GM23248 (cell line): ENCODE data around the gene NOX1. TPM values are rescaled to one million over a fixed set of nuclear protein-coding genes. Genes with fewer than 3 reads are reported as not detected.
"Not testable (repeated sequence)": the region's sequence is repeated elsewhere in the genome, so short reads cannot be mapped to it uniquely, and the experiment has no call there.

Source experiments
- DNase-seq: peaks from one replicate; pipeline ENCODE4 v3.0.0-alpha.2; 2015
- H2AFZ ChIP-seq: fragments of 200-600 bp; sonication (generic); 2 replicates; pipeline ENCODE4 v1.6.1; 2016; ENCODE audit warnings: antibody characterized with exemption
- H3F3A ChIP-seq: fragments of 200-600 bp; sonication (generic); 2 replicates; pipeline ENCODE4 v1.6.1; 2016; ENCODE audit warnings: mild to moderate bottlenecking, antibody characterized with exemption, mixed run types; ENCODE audit not compliant: insufficient read depth
- H3K27ac ChIP-seq: fragments of 200-600 bp; sonication (generic); 2 replicates; pipeline ENCODE4 v1.5.1; 2016; ENCODE audit warnings: mild to moderate bottlenecking
- H3K27me3 ChIP-seq: fragments of 200-600 bp; sonication (generic); replicated peaks from 2 replicates; pipeline ENCODE4 v1.6.1; 2016; ENCODE audit warnings: mild to moderate bottlenecking; ENCODE audit not compliant: insufficient read depth
- H3K36me3 ChIP-seq: fragments of 200-600 bp; sonication (generic); 2 replicates; pipeline ENCODE4 v1.6.1; 2016; ENCODE audit warnings: low read depth, mild to moderate bottlenecking
- H3K4me1 ChIP-seq: fragments of 200-600 bp; sonication (generic); 2 replicates; pipeline ENCODE4 v1.6.1; 2016; ENCODE audit warnings: mild to moderate bottlenecking; ENCODE audit not compliant: insufficient read depth
- H3K4me2 ChIP-seq: fragments of 200-600 bp; sonication (generic); one replicate; pipeline ENCODE4 v1.6.1; 2016; ENCODE audit warnings: mild to moderate bottlenecking; ENCODE audit not compliant: unreplicated experiment
- H3K4me3 ChIP-seq: fragments of 200-600 bp; sonication (generic); 2 replicates; pipeline ENCODE4 v1.5.1; 2016; ENCODE audit warnings: mild to moderate bottlenecking
- H3K79me2 ChIP-seq: fragments of 200-600 bp; sonication (generic); 2 replicates; pipeline ENCODE4 v1.6.1; 2016; ENCODE audit warnings: mild to moderate bottlenecking; ENCODE audit not compliant: insufficient read depth
- H3K9ac ChIP-seq: fragments of 200-600 bp; sonication (generic); 2 replicates; pipeline ENCODE4 v1.6.1; 2016; ENCODE audit warnings: mild to moderate bottlenecking
- H3K9me2 ChIP-seq: fragments of 200-600 bp; sonication (generic); 2 replicates; pipeline ENCODE4 v1.6.1; 2016; ENCODE audit warnings: mixed run types, mild to moderate bottlenecking, moderate library complexity; ENCODE audit not compliant: insufficient read depth
- H3K9me3 ChIP-seq: fragments of 200-600 bp; sonication (generic); one replicate; pipeline ENCODE4 v1.6.1; 2017; ENCODE audit warnings: low read depth
- H4K20me1 ChIP-seq: fragments of 200-600 bp; sonication (generic); 2 replicates; pipeline ENCODE4 v1.6.0; 2016; ENCODE audit not compliant: insufficient read depth
- EZH2 ChIP-seq: fragments of 200-600 bp; sonication (generic); IDR thresholded peaks from 2 replicates; pipeline ENCODE4 v1.6.1; 2018; ENCODE audit warnings: antibody characterized with exemption, mild to moderate bottlenecking; ENCODE audit not compliant: insufficient read depth, poor library complexity, severe bottlenecking
- EZH2phosphoT487 ChIP-seq: fragments of 200-600 bp; sonication (generic); IDR thresholded peaks from 2 replicates; pipeline ENCODE4 v1.6.1; 2018; ENCODE audit warnings: antibody characterized with exemption, moderate library complexity, mild to moderate bottlenecking, low read depth; ENCODE audit not compliant: insufficient read depth
- WGBS, 2 experiments: methylation state at CpG; one replicate each; pipeline ENCODE4 v1.1.6; 2015 to 2017; ENCODE audit warnings: low lambda C conversion rate in 2 of 2, low coverage in 1 of 2; ENCODE audit errors: missing lambda C conversion rate in 2 of 2; 5-methylcytosine and 5-hydroxymethylcytosine counted together
- in situ Hi-C: fragments of 300-500 bp; cut with MboI; formaldehyde crosslinking; loops from 2 replicates; pipeline ENCODE4 v1.15.0; 2020
- polyA plus RNA-seq: library from polyadenylated mRNA; unstranded; fragments of >200 nt; fragmentation: Nextera tagmentation; extraction: Ambion mirVana; gene quantifications from 2 replicates; pipeline ENCODE4 v1.2.1, GENCODE V29; 2016
- small RNA-seq: library from RNA; depleted of rRNA; stranded (forward); fragments of <200 nt; gene quantifications from one replicate; pipeline ENCODE3, GENCODE V24; 2014; ENCODE audit warnings: low read depth, low replicate concordance
- total RNA-seq: library from RNA; depleted of rRNA; stranded (reverse); fragments of >200 nt; shearing (Covaris generic); gene quantifications from 2 replicates; pipeline ENCODE4 v1.2.3, GENCODE V29; 2014; rRNA removed

The NOX1 gene
- total and polyA plus RNA-seq, 2 experiments from 2014 or later = 0.16 TPM; not detected in 1

DNA sequence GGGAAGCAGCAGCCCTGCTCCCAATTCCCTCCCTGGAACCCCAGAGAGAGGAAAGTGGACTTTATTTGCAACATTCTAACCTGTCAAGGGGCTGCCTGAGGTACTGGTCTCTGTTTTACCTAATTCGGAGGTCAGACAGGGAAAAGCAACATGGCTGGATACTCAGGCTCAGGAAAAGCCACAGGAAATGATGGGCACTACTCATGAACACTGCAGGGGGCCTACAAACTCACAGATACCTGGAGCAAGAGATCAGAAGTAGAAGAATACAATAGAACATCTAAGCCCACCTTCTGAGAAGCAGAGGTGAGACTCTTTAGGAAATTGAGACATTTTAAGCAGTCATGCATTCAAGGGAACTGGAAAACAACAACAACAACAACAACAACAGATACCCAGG is 69.4 kb downstream of the NOX1 start:
- in situ Hi-C loops = no loop called here
- Histone ChIP-seq H3K36me3 (no peaks in the 10 kb centered on the region), H3K27me3 (no peaks in the 10 kb centered on the region), H3K27ac (no peak overlapping the region), H3K4me1 (no peaks in the 10 kb centered on the region), H3K9me2 (no peaks in the 10 kb centered on the region), H2AFZ (no peak overlapping the region), H3K79me2 (no peaks in the 10 kb centered on the region), H3F3A (no peaks in the 10 kb centered on the region), H4K20me1 (no peaks in the 10 kb centered on the region), H3K9ac (no peak overlapping the region), H3K4me3 (no peak overlapping the region), H3K9me3 (no peaks in the 10 kb centered on the region), H3K4me2 (no peak overlapping the region)
- TF ChIP-seq EZH2 = no peak
- no peak for DNase-seq
- WGBS, 2 experiments = 10 to 11% methylated on average over 1 of the region's 1 CpG

DNA sequence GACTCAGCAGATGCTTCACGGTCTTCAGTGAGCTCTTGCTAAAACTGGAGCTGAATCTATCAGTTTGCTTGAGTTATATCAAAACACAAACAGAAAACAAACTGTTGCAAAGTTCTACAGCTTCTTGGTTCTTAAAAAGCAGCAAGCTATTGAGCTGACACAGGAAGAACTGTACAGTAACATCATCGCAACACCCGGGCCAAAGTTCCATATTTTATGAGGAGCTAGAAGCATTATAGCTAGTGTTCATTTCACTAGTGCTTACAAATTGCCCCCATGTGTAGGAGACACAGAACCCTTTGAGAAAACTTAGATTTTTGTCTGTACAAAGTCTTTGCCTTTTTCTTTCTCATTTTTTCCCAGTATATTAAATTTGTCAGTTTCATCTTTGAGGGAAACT is 71.3 kb downstream of the NOX1 start:
- Histone ChIP-seq H3K27me3 (no peaks in the 10 kb centered on the region), H3K9me2 (no peaks in the 10 kb centered on the region), H3K4me1 (no peaks in the 10 kb centered on the region), H3K9ac (no peak overlapping the region), H2AFZ (no peak overlapping the region), H3K4me3 (no peak overlapping the region), H4K20me1 (no peaks in the 10 kb centered on the region), H3K79me2 (no peaks in the 10 kb centered on the region), H3K36me3 (no peaks in the 10 kb centered on the region), H3K9me3 (no peaks in the 10 kb centered on the region), H3K4me2 (no peak overlapping the region), H3F3A (no peaks in the 10 kb centered on the region), H3K27ac (no peak overlapping the region)
- no peak for TF ChIP-seq EZH2phosphoT487
- TF ChIP-seq EZH2 = no peak
- 4% methylated on average over 3 of the region's 3 CpGs for WGBS, 2 experiments
- in situ Hi-C loops = no loop called here
- DNase-seq = no peak

GRCh38 chrX:100798484-100799214 is 75.5 kb downstream of the NOX1 start:
- H2AFZ ChIP-seq = no peak overlapping the region
- no peaks in the 10 kb centered on the region for H3F3A ChIP-seq
- H3K4me3 ChIP-seq = no peak overlapping the region
- no peaks in the 10 kb centered on the region for H3K27me3 ChIP-seq
- no peaks in the 10 kb centered on the region for H3K4me1 ChIP-seq
- no peaks in the 10 kb centered on the region for H3K9me3 ChIP-seq
- H3K79me2 ChIP-seq = no peaks in the 10 kb centered on the region
- no peaks in the 10 kb centered on the region for H3K9me2 ChIP-seq
- no peak for DNase-seq
- H3K4me2 ChIP-seq = no peak overlapping the region
- no peaks in the 10 kb centered on the region for H4K20me1 ChIP-seq
- TF ChIP-seq EZH2 (no peak), EZH2phosphoT487 (no peak)
- WGBS, 2 experiments = 28 to 30% methylated on average over 3 to 4 of the region's 4 CpGs
- no peak overlapping the region for H3K27ac ChIP-seq
- no peak overlapping the region for H3K9ac ChIP-seq
- no peaks in the 10 kb centered on the region for H3K36me3 ChIP-seq
- in situ Hi-C loops = no loop called here

DNA sequence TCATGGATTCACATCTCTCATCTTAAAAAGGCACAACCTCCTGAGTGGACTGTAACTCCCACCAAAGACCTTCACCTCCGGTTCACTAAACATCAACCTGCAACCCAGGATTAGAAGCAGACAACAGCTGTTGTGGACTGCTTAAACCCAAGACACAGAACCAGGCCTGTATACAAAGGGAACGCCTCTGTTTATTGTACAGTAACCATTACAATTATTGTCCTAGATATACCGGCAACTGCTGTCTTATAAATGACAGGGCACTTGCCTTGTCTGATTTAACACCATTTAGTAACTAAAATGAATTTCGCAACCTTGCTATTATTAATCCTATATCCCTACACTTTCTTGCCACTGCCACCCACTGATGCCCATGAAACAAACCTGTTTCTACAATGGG is 76.8 kb downstream of the NOX1 start:
- no peak for DNase-seq
- 69 to 76% methylated on average over 3 to 4 of the region's 4 CpGs for WGBS, 2 experiments

GRCh38 chrX:100796371-100796770 is 77.8 kb downstream of the NOX1 start:
- DNase-seq, H4K20me1 ChIP-seq, H3K27ac ChIP-seq, H3K27me3 ChIP-seq, H3K4me1 ChIP-seq, H3K4me2 ChIP-seq, H3K79me2 ChIP-seq, H3F3A ChIP-seq, in situ Hi-C loops, H2AFZ ChIP-seq, H3K36me3 ChIP-seq, H3K9me3 ChIP-seq, H3K4me3 ChIP-seq, H3K9ac ChIP-seq, H3K9me2 ChIP-seq: not testable (repeated sequence)
- WGBS, 2 experiments = 62 to 73% methylated on average over 7 of the region's 7 CpGs

More for the DNA sequence above, 76.8 kb downstream of the NOX1 start:
- H3K36me3 ChIP-seq = no peaks in the 10 kb centered on the region
- no peak overlapping the region for H3K27ac ChIP-seq
- no peaks in the 10 kb centered on the region for H3K4me1 ChIP-seq
- no peak overlapping the region for H2AFZ ChIP-seq
- H3K9me3 ChIP-seq = no peaks in the 10 kb centered on the region
- no peak overlapping the region for H3K4me2 ChIP-seq
- H3K9me2 ChIP-seq = no peaks in the 10 kb centered on the region
- H3K79me2 ChIP-seq = no peaks in the 10 kb centered on the region
- H3K4me3 ChIP-seq = no peak overlapping the region
- no peaks in the 10 kb centered on the region for H3F3A ChIP-seq
- in situ Hi-C loops = no loop called here
- no peak overlapping the region for H3K9ac ChIP-seq
- no peaks in the 10 kb centered on the region for H3K27me3 ChIP-seq
- TF ChIP-seq EZH2phosphoT487 = no peak
- TF ChIP-seq EZH2 = no peak
- no peaks in the 10 kb centered on the region for H4K20me1 ChIP-seq

Small RNA genes lying within 50 kb of the gene (small RNA-seq; reads per million reads assigned to genes)
- not detected for gene RF00411

Other genes with a start within 250 kb of the NOX1 start
- 24.3 and 29.3 TPM in 2 replicates for gene TSPAN6, start 237.6 kb downstream of the NOX1 start, total RNA-seq
- 36.5 and 37.8 TPM in 2 replicates for gene TSPAN6, start 237.6 kb downstream of the NOX1 start, polyA plus RNA-seq
- gene SRPX2, start 230.2 kb downstream of the NOX1 start, total RNA-seq = 36.5 and 36.7 TPM in 2 replicates
- gene SRPX2, start 230.2 kb downstream of the NOX1 start, polyA plus RNA-seq = 40.3 and 40.4 TPM in 2 replicates
- gene SYTL4, start 142.2 kb downstream of the NOX1 start, total RNA-seq = 3.2 and 4.6 TPM in 2 replicates
- gene SYTL4, start 142.2 kb downstream of the NOX1 start, polyA plus RNA-seq = 1.6 and 2.5 TPM in 2 replicates
- 11.8 and 12.3 TPM in 2 replicates for gene CSTF2, start 54.0 kb downstream of the NOX1 start, total RNA-seq
- gene CSTF2, start 54.0 kb downstream of the NOX1 start, polyA plus RNA-seq = 15.3 and 15.7 TPM in 2 replicates
- gene XKRX, start 54.6 kb upstream of the NOX1 start, total RNA-seq = not detected in 2 replicates
- gene XKRX, start 54.6 kb upstream of the NOX1 start, polyA plus RNA-seq = not detected in 2 replicates
- gene ARL13A, start 95.3 kb upstream of the NOX1 start, total RNA-seq = not detected in 2 replicates
- not detected in 2 replicates for gene ARL13A, start 95.3 kb upstream of the NOX1 start, polyA plus RNA-seq
- 12.9 and 16.9 TPM in 2 replicates for gene TRMT2B, start 177.8 kb upstream of the NOX1 start, total RNA-seq
- 8.3 and 8.5 TPM in 2 replicates for gene TRMT2B, start 177.8 kb upstream of the NOX1 start, polyA plus RNA-seq
- gene TMEM35A, start 204.5 kb upstream of the NOX1 start, total RNA-seq = 0.32 and 0.76 TPM in 2 replicates
- 0.37 and 0.56 TPM in 2 replicates for gene TMEM35A, start 204.5 kb upstream of the NOX1 start, polyA plus RNA-seq
- 9.6 and 11.8 TPM in 2 replicates for gene CENPI, start 223.8 kb upstream of the NOX1 start, total RNA-seq
- 2.5 and 2.6 TPM in 2 replicates for gene CENPI, start 223.8 kb upstream of the NOX1 start, polyA plus RNA-seq